Measurements from ENCODE around the gene PHF19.
A peak's percentile ranks its signal among the peaks of the same experiment; 100 is the strongest.

Gene PHF19

GRCh38 chr9:120917929-120918762 lies 41.2 kb upstream of the PHF19 start:
- TF ChIP-seq MAX (IDR thresholded peaks at IDR 0.05; ENCODE audit: low read depth, low read length) (no peak), POLR2A (IDR thresholded peaks at IDR 0.05; ENCODE audit: extremely low read depth, insufficient read length) (no peak), CTCF (IDR thresholded peaks at IDR 0.05; ENCODE audit: low read depth, low read length) (no peak), MYC (IDR thresholded peaks at IDR 0.05; ENCODE audit: low read depth, low read length) (no peak)
- H3K4me3 ChIP-seq (ENCODE audit: low read depth, low read length): no peak overlapping the region
- DNase-seq (ENCODE audit: low read depth): no peak

GRCh38 chr9:120916991-120917880 lies 40.2 kb upstream of the PHF19 start:
- H3K4me3 ChIP-seq (ENCODE audit: low read depth, low read length): no peak overlapping the region
- TF ChIP-seq CTCF (IDR thresholded peaks at IDR 0.05; ENCODE audit: low read depth, low read length) (no peak), POLR2A (IDR thresholded peaks at IDR 0.05; ENCODE audit: extremely low read depth, insufficient read length) (no peak), MAX (IDR thresholded peaks at IDR 0.05; ENCODE audit: low read depth, low read length) (no peak), MYC (IDR thresholded peaks at IDR 0.05; ENCODE audit: low read depth, low read length) (no peak)
- no peak for DNase-seq (ENCODE audit: low read depth)

GRCh38 chr9:120916588-120916987 lies 39.6 kb upstream of the PHF19 start:
- DNase-seq (ENCODE audit: low read depth): no peak
- TF ChIP-seq POLR2A (IDR thresholded peaks at IDR 0.05; ENCODE audit: extremely low read depth, insufficient read length) (no peak), MAX (IDR thresholded peaks at IDR 0.05; ENCODE audit: low read depth, low read length) (no peak), CTCF (IDR thresholded peaks at IDR 0.05; ENCODE audit: low read depth, low read length) (no peak), MYC (IDR thresholded peaks at IDR 0.05; ENCODE audit: low read depth, low read length) (no peak)
- H3K4me3 ChIP-seq (ENCODE audit: low read depth, low read length): no peak overlapping the region

- peak; percentile 48 for DNase-seq (ENCODE audit: low read depth)
- TF ChIP-seq MYC (IDR thresholded peaks at IDR 0.05; ENCODE audit: low read depth, low read length): no peak
- TF ChIP-seq POLR2A (IDR thresholded peaks at IDR 0.05; ENCODE audit: extremely low read depth, insufficient read length): no peak
- no peak for TF ChIP-seq MAX (IDR thresholded peaks at IDR 0.05; ENCODE audit: low read depth, low read length)
- TF ChIP-seq CTCF (IDR thresholded peaks at IDR 0.05; ENCODE audit: low read depth, low read length): no peak
- H3K4me3 ChIP-seq (ENCODE audit: low read depth, low read length): no peak overlapping the region
Measured at GRCh38 chr9:120915854-120916470, 39.0 kb upstream of the PHF19 start.

- H3K4me3 ChIP-seq (ENCODE audit: low read depth, low read length): no peak overlapping the region
- TF ChIP-seq MYC (IDR thresholded peaks at IDR 0.05; ENCODE audit: low read depth, low read length) (no peak), POLR2A (IDR thresholded peaks at IDR 0.05; ENCODE audit: extremely low read depth, insufficient read length) (no peak), CTCF (IDR thresholded peaks at IDR 0.05; ENCODE audit: low read depth, low read length) (no peak), MAX (IDR thresholded peaks at IDR 0.05; ENCODE audit: low read depth, low read length) (no peak)
- DNase-seq (ENCODE audit: low read depth): no peak
Measured at GRCh38 chr9:120914953-120915352, 38.0 kb upstream of the PHF19 start.
